AG09309 (cell line): ENCODE measurements around the gene PRR16.
"Not testable (repeated sequence)": the region's sequence is repeated elsewhere in the genome, so short reads cannot be mapped to it uniquely, and the experiment has no call there.

Source experiments
- DNase-seq: peaks from one replicate; pipeline ENCODE4 v3.0.0-alpha.2; 2010; ENCODE audit warnings: low read depth
- H3K4me3 ChIP-seq: 2 replicates; pipeline ENCODE4 v1.5.1; 2011; ENCODE audit warnings: mild to moderate bottlenecking, low read depth, low read length, moderate library complexity; ENCODE audit not compliant: control insufficient read depth
- TF ChIP-seq, protein P1 (sequence below): IDR thresholded peaks from 2 replicates; pipeline ENCODE4 v1.5.1; 2011; ENCODE audit warnings: mild to moderate bottlenecking, low read depth, low read length, inconsistent platforms; ENCODE audit not compliant: insufficient read depth, control insufficient read depth; ENCODE audit errors: missing control alignments

PRR16 gene

DNA sequence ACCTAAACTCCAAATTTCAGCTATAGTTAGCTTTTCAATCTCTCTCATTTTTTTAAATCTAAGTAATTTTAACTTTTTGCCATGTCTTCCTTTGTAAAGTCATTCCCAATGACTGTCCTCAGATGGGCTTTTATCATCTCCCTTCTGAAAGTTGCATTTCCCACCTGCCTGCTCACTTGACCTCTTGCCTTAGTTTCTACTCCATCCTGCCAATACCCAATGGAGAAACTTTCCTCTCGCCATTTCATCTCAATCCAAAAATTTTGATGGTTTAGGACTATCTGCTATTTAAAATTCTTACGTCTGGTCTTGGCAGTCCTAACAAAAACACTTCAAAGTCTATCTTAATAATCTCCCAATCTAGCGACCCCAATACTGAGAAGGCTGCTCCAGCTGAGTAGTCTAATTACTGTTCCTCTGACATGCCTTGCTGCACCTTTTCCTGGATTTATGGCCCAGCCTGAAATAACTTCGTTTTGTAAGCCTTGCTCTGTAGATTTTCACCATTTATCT lies 231.3 kb downstream of the PRR16 start:
- TF ChIP-seq, protein P1, sequence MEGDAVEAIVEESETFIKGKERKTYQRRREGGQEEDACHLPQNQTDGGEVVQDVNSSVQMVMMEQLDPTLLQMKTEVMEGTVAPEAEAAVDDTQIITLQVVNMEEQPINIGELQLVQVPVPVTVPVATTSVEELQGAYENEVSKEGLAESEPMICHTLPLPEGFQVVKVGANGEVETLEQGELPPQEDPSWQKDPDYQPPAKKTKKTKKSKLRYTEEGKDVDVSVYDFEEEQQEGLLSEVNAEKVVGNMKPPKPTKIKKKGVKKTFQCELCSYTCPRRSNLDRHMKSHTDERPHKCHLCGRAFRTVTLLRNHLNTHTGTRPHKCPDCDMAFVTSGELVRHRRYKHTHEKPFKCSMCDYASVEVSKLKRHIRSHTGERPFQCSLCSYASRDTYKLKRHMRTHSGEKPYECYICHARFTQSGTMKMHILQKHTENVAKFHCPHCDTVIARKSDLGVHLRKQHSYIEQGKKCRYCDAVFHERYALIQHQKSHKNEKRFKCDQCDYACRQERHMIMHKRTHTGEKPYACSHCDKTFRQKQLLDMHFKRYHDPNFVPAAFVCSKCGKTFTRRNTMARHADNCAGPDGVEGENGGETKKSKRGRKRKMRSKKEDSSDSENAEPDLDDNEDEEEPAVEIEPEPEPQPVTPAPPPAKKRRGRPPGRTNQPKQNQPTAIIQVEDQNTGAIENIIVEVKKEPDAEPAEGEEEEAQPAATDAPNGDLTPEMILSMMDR: no peak
- H3K4me3 ChIP-seq: no peak overlapping the region
- DNase-seq: no peak

DNA sequence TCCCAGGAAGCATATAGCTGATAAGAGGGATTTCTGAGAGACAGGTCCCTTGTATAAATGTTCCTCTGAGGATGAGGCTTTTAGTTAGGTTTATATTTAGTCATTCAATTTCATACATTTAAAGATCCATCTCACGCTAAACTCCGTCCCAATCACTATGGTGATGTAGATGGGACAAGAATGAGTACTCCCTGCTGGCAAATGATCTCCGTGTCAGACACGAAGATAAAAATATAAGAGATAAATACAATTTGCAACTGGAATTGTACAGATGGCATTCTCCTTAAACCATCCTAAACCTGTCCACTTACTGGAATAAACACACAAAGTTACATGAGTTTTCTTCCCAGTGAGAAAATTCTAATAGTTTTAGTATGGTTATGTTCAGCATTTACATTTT lies 233.0 kb downstream of the PRR16 start:
- TF ChIP-seq, protein P1: no peak
- H3K4me3 ChIP-seq: no peak overlapping the region
- DNase-seq: no peak

DNA sequence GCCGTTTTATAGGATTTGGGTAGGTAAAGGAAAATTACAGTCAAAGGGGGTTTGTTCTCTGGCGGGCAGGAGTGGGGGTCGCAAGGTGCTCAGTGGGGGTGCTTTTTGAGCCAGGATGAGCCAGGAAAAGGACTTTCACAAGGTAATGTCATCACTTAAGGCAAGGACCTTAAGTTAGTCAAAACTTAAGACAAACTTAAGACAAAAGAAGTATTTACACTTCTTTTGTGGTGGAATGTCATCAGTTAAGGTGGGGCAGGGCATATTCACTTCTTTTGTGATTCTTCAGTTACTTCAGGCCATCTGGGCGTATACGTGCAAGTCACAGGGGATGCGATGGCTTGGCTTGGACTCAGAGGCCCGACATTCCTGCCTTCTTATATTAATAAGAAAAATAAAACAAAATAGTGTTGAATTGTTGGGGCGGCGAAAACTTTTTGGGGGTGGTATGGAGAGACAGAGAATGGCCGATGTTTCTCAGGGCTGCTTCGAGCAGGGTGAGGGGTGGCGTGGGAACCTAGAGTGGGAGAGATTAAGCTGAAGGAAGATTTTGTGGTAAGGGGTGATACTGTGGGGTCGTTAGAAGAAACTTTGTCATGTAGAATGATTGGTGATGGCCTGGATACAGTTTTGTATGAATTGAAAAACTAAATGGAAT lies 233.7 kb downstream of the PRR16 start:
- not testable (repeated sequence) for H3K4me3 ChIP-seq, DNase-seq

DNA sequence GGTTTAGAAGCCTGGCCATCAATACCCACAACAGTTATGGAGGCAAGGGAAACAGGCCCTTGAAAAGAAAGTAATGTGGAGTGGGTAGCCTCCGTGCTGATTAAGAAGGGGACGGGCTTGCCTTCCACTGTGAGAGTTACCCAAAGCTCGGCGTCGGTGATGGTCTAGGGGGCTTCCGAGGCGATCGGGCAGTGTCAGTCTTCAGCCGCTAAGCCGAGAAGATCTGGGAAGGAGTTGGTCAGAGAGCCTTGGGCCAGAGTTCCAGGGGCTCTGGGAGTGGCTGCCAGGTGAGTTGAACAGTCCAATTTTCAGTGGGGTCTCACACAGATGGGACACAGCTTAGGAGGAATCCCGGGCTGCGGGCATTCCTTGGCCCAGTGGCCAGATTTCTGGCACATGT lies 236.6 kb downstream of the PRR16 start:
- H3K4me3 ChIP-seq: not testable (repeated sequence)

DNA sequence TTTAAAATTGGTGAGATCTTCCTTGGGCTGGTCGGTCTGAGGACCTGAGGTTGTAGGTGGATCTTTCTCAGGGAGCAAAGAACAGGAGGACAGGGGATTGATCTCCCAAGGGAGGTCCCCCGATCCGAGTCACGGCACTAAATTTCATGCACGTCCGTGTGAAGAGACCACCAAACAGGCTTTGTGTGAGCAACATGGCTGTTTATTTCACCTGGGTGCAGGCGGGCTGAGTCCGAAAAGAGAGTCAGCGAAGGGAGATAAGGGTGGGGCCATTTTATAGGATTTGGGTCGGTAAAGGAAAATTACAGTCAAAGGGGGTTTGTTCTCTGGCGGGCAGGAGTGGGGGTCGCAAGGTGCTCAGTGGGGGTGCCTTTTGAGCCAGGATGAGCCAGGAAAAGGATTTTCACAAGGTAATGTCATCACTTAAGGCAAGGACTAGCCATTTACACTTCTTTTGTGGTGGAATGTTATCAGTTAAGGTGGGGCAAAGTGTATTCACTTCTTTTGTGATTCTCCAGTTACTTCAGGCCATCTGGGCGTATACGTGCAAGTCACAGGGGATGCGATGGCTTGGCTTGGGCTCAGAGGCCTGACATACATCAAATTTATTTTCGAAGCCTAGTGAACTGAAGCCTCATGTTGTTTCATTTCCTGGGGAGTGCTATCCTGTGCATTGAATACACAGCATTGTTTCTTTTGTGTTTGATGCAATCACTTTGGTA lies 238.9 kb downstream of the PRR16 start:
- H3K4me3 ChIP-seq, DNase-seq: not testable (repeated sequence)

More for the DNA sequence above, 236.6 kb downstream of the PRR16 start:
- not testable (repeated sequence) for DNase-seq

DNA sequence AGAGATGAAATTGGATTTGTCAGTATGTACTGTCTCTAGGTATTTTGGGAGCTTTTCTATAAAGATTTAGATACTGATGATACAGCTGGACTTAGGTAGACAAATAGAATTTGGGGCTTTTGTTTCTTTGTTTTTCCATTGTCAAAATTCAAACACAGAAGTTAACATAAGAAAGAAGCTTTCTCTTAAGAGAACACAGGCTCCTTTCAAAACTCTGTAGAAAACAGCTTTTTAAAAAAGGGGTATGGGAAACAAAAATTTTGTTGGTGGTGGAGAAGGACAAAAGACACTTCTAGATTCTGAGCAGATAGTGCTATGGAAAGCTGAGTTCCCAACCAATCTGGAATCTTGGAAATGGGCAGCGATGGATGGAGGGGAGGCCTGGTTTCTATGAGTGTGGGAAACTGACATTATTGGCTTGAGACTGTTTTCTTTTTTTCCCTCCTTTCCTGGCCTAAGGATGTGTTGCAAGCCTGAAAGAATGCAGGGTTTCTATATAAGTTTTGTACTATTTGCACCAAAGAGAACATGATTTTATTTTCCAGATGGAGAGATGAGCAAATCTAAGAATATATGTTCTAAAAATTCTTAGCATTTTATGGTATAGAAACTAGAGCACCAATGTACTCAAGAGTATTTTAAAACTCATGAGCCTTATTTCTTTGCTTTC lies 240.0 kb downstream of the PRR16 start:
- TF ChIP-seq, protein P1: no peak
- no peak overlapping the region for H3K4me3 ChIP-seq
- DNase-seq: no peak

DNA sequence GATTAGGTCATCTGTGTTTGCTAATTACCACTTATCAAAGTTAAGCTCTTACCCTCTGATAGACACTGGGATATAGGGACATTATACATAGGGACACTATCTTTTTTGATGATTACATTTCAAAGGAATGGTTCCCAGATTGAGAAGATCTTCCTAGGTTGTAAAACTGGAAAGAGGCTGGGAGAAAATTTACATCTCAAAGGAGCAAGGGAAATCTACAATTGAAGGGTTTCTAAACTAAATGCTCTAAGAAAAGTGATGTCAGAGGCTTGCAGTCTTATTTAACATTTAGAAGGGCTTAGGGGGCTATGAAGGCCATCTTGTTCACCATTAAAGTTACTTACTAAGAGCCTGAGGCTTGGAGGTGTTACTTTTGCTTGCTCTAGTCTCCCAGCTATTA lies 242.8 kb downstream of the PRR16 start:
- DNase-seq: no peak
- H3K4me3 ChIP-seq: no peak overlapping the region

DNA sequence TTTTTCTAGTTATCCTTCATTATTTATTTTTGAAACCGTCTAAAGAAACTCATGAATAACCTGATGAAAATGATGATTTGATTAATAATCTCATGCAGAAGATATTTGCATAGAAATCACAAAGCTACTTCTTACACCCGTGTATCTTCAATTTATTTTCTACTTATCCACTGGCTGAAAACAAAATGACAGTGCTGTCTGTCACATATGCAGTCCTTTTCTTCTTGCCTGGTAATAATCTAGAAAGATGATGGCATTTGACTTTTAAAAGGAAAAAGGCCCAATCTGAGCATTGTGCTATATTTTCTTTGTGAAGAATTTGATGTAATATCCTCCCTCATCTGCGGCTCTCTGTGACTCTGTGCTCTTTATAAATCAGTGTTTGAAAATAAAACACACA lies 253.3 kb downstream of the PRR16 start:
- no peak overlapping the region for H3K4me3 ChIP-seq
- DNase-seq: no peak
- TF ChIP-seq, protein P1: no peak

More for the DNA sequence above, 242.8 kb downstream of the PRR16 start:
- TF ChIP-seq, protein P1: no peak
